ENCODE measurements around the gene ACSL4.

Gene ACSL4

GRCh38 chrX:109601486-109601885, 131.6 kb downstream of the ACSL4 start:
- Histone ChIP-seq H3K36me3 (ENCODE audit: low read depth) (no peaks in the 10 kb centered on the region), H3K9me3 (ENCODE audit: severe bottlenecking) (no peaks in the 10 kb centered on the region), H3K27me3 (ENCODE audit: insufficient read depth, poor library complexity, severe bottlenecking) (no peaks in the 10 kb centered on the region), H3K4me1 (ENCODE audit: insufficient read depth, poor library complexity, severe bottlenecking) (no peaks in the 10 kb centered on the region), H3K27ac (ENCODE audit: poor library complexity, severe bottlenecking) (no peak overlapping the region), H3K4me3 (ENCODE audit: severe bottlenecking) (no peak overlapping the region)
- DNase-seq (ENCODE audit: low spot score), result no peak
- no peak for TF ChIP-seq CTCF (IDR thresholded peaks at IDR 0.05; ENCODE audit: poor library complexity, severe bottlenecking)
- no peak for ATAC-seq (ENCODE audit: low read depth)

GRCh38 chrX:109600237-109600651, 132.8 kb downstream of the ACSL4 start:
- ATAC-seq (ENCODE audit: low read depth) (no peak), DNase-seq (ENCODE audit: low spot score) (no peak)
- no peaks in the 10 kb centered on the region for H3K4me1 ChIP-seq (ENCODE audit: insufficient read depth, poor library complexity, severe bottlenecking)
- H3K4me3 ChIP-seq (ENCODE audit: severe bottlenecking), result no peak overlapping the region
- no peak overlapping the region for H3K27ac ChIP-seq (ENCODE audit: poor library complexity, severe bottlenecking)
- TF ChIP-seq CTCF (IDR thresholded peaks at IDR 0.05; ENCODE audit: poor library complexity, severe bottlenecking), result no peak
- no peaks in the 10 kb centered on the region for H3K27me3 ChIP-seq (ENCODE audit: insufficient read depth, poor library complexity, severe bottlenecking)
- H3K9me3 ChIP-seq (ENCODE audit: severe bottlenecking), result no peaks in the 10 kb centered on the region
- no peaks in the 10 kb centered on the region for H3K36me3 ChIP-seq (ENCODE audit: low read depth)

GRCh38 chrX:109596015-109596414, 137.0 kb downstream of the ACSL4 start:
- Histone ChIP-seq H3K36me3 (ENCODE audit: low read depth) (no peaks in the 10 kb centered on the region), H3K4me3 (ENCODE audit: severe bottlenecking) (no peak overlapping the region), H3K27me3 (ENCODE audit: insufficient read depth, poor library complexity, severe bottlenecking) (no peaks in the 10 kb centered on the region), H3K4me1 (ENCODE audit: insufficient read depth, poor library complexity, severe bottlenecking) (no peaks in the 10 kb centered on the region), H3K9me3 (ENCODE audit: severe bottlenecking) (no peaks in the 10 kb centered on the region), H3K27ac (ENCODE audit: poor library complexity, severe bottlenecking) (no peak overlapping the region)
- DNase-seq (ENCODE audit: low spot score), result no peak
- ATAC-seq (ENCODE audit: low read depth), result no peak; the same call in 2 of the 3 replicates
- TF ChIP-seq CTCF (IDR thresholded peaks at IDR 0.05; ENCODE audit: poor library complexity, severe bottlenecking), result no peak

Measured in RWPE2 (cell line).